ENCODE measurements around the gene ACSM3.

- TF ChIP-seq, protein P1, sequence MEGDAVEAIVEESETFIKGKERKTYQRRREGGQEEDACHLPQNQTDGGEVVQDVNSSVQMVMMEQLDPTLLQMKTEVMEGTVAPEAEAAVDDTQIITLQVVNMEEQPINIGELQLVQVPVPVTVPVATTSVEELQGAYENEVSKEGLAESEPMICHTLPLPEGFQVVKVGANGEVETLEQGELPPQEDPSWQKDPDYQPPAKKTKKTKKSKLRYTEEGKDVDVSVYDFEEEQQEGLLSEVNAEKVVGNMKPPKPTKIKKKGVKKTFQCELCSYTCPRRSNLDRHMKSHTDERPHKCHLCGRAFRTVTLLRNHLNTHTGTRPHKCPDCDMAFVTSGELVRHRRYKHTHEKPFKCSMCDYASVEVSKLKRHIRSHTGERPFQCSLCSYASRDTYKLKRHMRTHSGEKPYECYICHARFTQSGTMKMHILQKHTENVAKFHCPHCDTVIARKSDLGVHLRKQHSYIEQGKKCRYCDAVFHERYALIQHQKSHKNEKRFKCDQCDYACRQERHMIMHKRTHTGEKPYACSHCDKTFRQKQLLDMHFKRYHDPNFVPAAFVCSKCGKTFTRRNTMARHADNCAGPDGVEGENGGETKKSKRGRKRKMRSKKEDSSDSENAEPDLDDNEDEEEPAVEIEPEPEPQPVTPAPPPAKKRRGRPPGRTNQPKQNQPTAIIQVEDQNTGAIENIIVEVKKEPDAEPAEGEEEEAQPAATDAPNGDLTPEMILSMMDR (IDR thresholded peaks at IDR 0.05): no peak
- TF ChIP-seq POLR2AphosphoS5 (IDR thresholded peaks at IDR 0.05): no peak
- no peak for TF ChIP-seq POLR2A (IDR thresholded peaks at IDR 0.05)
These were observed 18.8 kb upstream of the ACSM3 start for GRCh38 chr16:20744922-20745440.

Measured in breast epithelium (tissue), 3 donors.